ENCODE measurements around the gene AGGF1.
A peak's percentile ranks its signal among the peaks of the same experiment; 100 is the strongest.

Gene AGGF1

DNA sequence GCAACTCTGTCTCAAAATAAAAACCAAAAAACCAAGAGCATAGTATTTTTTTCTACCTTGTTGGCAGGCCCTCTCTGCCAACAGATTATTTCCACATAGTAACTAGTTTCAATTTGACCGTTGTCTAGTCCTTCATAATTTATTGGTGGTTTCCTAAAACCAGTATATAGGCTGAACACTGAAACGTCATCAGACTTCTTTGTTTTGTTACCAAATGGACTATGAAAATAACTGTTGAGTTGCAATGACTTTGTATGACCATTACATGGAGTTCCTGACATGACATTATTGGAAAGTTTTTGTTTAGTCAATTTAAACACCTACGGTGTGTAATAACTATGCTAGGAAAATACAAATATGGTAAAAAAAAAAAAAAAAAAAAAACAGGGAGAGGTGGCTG lies 1.7 kb downstream of the AGGF1 start:
- DNase-seq, result no peak
- Histone ChIP-seq H3K4me3 (ENCODE audit: low read depth, low read length) (no peak overlapping the region), H3K27me3 (no peaks in the 10 kb centered on the region), H3K9me3 (no peaks in the 10 kb centered on the region; the same call in none of the 2 replicates), H3K36me3 (peaks cover 9% of the 10 kb centered on the region), H3K4me1 (0 out of 2 replicates have a peak, but pooled peaks cover 3% of the 10 kb centered on the region)
- TF ChIP-seq, protein P1, sequence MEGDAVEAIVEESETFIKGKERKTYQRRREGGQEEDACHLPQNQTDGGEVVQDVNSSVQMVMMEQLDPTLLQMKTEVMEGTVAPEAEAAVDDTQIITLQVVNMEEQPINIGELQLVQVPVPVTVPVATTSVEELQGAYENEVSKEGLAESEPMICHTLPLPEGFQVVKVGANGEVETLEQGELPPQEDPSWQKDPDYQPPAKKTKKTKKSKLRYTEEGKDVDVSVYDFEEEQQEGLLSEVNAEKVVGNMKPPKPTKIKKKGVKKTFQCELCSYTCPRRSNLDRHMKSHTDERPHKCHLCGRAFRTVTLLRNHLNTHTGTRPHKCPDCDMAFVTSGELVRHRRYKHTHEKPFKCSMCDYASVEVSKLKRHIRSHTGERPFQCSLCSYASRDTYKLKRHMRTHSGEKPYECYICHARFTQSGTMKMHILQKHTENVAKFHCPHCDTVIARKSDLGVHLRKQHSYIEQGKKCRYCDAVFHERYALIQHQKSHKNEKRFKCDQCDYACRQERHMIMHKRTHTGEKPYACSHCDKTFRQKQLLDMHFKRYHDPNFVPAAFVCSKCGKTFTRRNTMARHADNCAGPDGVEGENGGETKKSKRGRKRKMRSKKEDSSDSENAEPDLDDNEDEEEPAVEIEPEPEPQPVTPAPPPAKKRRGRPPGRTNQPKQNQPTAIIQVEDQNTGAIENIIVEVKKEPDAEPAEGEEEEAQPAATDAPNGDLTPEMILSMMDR (IDR thresholded peaks at IDR 0.05; ENCODE audit: low read depth, low read length), result no peak

DNA sequence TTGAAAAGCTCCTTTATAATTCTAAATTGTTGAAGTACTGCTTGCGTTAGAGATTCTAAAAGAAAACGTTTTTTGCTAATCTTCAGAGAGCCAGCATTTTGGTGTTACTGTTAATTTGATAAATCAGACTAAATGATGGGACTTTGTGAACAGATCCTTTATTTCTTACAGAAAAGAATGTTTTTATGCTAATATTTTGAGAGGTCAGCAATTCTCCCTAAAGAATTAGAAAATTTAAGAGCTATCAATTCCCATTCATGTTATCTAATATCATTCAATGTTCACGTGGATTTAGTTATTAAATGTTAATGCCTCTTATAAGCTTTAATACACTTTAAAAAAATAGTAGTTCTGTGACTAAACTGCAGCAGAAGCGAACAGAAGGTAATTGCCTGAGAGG lies 2.4 kb downstream of the AGGF1 start:
- peaks cover 13% of the 10 kb centered on the region for H3K36me3 ChIP-seq
- DNase-seq, result no peak
- H3K4me3 ChIP-seq (ENCODE audit: low read depth, low read length), result no peak overlapping the region
- TF ChIP-seq, protein P1 (IDR thresholded peaks at IDR 0.05; ENCODE audit: low read depth, low read length), result no peak
- no peaks in the 10 kb centered on the region for H3K27me3 ChIP-seq
- H3K4me1 ChIP-seq, result 0 out of 2 replicates have a peak, but pooled peaks cover 3% of the 10 kb centered on the region
- H3K9me3 ChIP-seq, result no peaks in the 10 kb centered on the region; the same call in none of the 2 replicates

DNA sequence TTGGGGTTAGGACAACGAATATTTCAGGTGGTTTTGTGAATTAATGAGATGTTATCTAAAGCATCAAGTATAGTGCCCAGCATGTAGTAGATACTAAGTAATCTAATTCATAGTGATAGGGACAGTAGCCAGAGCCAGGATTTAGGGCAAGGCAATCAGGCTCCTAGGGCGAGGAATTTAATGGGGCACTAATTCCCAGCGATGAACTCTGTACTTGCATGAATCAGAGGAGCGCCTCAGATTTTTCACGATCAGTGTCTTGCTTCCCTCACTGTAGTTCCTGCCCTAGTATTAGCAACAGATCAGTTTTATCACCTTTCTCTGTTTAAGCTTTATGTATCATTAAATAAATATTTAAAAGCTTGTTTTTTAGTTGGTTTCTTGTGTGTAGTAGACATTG lies 3.1 kb downstream of the AGGF1 start:
- Histone ChIP-seq H3K9me3 (no peaks in the 10 kb centered on the region; the same call in none of the 2 replicates), H3K36me3 (peaks cover 17% of the 10 kb centered on the region), H3K4me3 (ENCODE audit: low read depth, low read length) (no peak overlapping the region), H3K27me3 (no peaks in the 10 kb centered on the region), H3K4me1 (0 out of 2 replicates have a peak, but pooled peaks cover 3% of the 10 kb centered on the region)
- TF ChIP-seq, protein P1 (IDR thresholded peaks at IDR 0.05; ENCODE audit: low read depth, low read length), result no peak
- DNase-seq, result no peak

DNA sequence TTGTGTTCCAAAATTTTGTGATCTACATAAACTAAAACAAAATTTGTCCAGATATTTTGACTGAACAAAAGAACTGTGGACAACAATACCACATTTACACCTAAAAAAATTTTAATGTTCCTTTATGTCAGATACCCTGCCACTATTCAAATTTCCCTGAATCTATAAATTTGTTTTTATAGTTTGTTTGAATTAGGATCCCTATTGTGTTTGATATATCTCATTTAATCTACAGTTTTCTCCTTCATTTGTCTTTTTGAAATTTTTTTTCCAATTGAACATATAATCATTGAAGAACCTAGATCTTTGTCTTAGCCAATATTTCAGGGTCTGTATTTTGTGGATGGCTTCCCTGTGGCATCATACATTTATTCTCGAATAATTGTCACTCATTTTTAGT lies 5.7 kb downstream of the AGGF1 start:
- Histone ChIP-seq H3K36me3 (peaks cover 20% of the 10 kb centered on the region), H3K4me3 (ENCODE audit: low read depth, low read length) (no peak overlapping the region), H3K4me1 (no peaks in the 10 kb centered on the region), H3K27me3 (no peaks in the 10 kb centered on the region), H3K9me3 (no peaks in the 10 kb centered on the region)
- DNase-seq, result no peak
- TF ChIP-seq, protein P1 (IDR thresholded peaks at IDR 0.05; ENCODE audit: low read depth, low read length), result no peak

DNA sequence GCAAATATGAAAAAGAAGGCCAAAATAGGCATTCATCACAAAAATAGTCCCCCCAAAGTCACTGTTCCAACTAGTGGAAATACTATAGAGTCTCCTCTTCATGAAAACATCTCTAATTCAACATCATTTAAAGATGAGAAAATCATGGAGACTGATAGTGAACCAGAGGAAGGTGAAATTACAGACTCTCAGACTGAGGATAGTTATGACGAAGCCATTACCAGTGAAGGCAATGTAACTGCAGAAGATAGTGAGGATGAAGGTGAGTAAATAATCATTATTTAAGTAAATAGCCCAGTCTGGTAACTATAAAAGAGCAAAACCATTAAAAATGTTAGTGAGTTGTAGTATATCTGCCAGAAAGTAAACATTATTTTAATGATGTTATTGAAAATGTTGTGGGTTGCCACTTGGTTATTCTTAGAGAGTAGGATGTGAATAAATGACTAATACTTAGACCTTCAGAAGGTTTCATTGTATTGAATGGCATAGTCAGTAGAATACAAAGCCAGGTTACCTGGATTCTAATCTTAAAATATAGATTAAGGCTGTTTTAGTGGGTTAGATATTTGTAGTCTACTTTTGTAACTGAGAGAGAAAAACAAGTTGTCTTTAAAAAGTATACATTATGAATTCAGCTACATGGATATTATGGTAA lies 16.3 kb downstream of the AGGF1 start:
- peaks cover 4% of the 10 kb centered on the region for H3K36me3 ChIP-seq
- TF ChIP-seq, protein P1 (IDR thresholded peaks at IDR 0.05; ENCODE audit: low read depth, low read length), result no peak

DNA sequence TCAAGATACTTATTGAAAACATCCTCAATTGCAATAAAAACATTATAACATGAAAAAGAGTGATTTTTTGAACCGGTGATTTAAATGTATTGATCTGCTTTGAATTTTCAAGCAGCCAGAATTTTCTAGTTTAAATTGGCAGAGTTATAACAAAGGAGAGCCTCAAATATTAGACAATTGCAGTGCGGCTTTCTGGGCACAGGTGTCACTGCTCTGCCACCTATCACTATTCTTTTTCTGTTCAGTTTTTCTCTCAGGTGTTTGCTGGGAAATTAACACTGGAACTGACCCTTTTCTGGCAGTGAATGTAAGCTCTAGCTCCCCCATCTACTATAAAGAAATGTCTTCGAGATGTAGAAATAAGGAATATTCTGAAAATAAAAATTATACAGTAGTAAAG lies 33.8 kb downstream of the AGGF1 start:
- TF ChIP-seq, protein P1 (IDR thresholded peaks at IDR 0.05; ENCODE audit: low read depth, low read length), result peak; percentile 5; the same call in 1 of the 2 replicates
- H3K36me3 ChIP-seq, result peaks cover 16% of the 10 kb centered on the region

More for the DNA sequence above, 16.3 kb downstream of the AGGF1 start:
- Histone ChIP-seq H3K4me1 (no peaks in the 10 kb centered on the region), H3K27me3 (no peaks in the 10 kb centered on the region), H3K4me3 (ENCODE audit: low read depth, low read length) (no peak overlapping the region), H3K9me3 (no peaks in the 10 kb centered on the region)
- no peak for DNase-seq

More for the DNA sequence above, 33.8 kb downstream of the AGGF1 start:
- Histone ChIP-seq H3K4me3 (ENCODE audit: low read depth, low read length) (no peak overlapping the region), H3K9me3 (no peaks in the 10 kb centered on the region; the same call in 1 of the 2 replicates), H3K4me1 (no peaks in the 10 kb centered on the region), H3K27me3 (no peaks in the 10 kb centered on the region)
- no peak for DNase-seq
